Muscle of leg (tissue), 11 donors: Measurements from ENCODE around the gene KCNH3. TPM values are rescaled to one million over a fixed set of nuclear protein-coding genes. Genes with fewer than 3 reads are reported as not detected.

Experiments
- DNase-seq: peaks from one replicate; pipeline ENCODE4 v3.0.0; 2013
- H3K27ac ChIP-seq: one replicate; pipeline ENCODE4 v1.5.1; 2013; ENCODE audit warnings: mild to moderate bottlenecking, low read length, control low read depth
- H3K27me3 ChIP-seq: one replicate; pipeline ENCODE4 v1.6.1; 2013; ENCODE audit warnings: low read length; ENCODE audit not compliant: control insufficient read depth, insufficient read depth
- H3K36me3 ChIP-seq: one replicate; pipeline ENCODE4 v1.6.1; 2013; ENCODE audit warnings: low read length; ENCODE audit not compliant: control insufficient read depth, insufficient read depth
- H3K4me1 ChIP-seq: one replicate; pipeline ENCODE4 v1.6.1; 2013; ENCODE audit warnings: low read length; ENCODE audit not compliant: control insufficient read depth, insufficient read depth
- H3K4me3 ChIP-seq: one replicate; pipeline ENCODE4 v1.5.1; 2013; ENCODE audit warnings: low read length, control low read depth
- H3K9me3 ChIP-seq: replicated peaks from 2 replicates; pipeline ENCODE4 v1.6.1; 2013; ENCODE audit warnings: low read depth, low read length; ENCODE audit not compliant: control insufficient read depth
- WGBS: methylation state at CpG from one replicate; pipeline ENCODE4 v1.1.5; 2013; ENCODE audit warnings: missing lambda C conversion rate; ENCODE audit not compliant: insufficient coverage; 5-methylcytosine and 5-hydroxymethylcytosine counted together
- polyA plus RNA-seq, 8 donors: library from polyadenylated mRNA; unstranded; fragments of 120-200 nt; gene quantifications; one replicate each; pipeline versions ENCODE4 v1.2.1 to v1.2.3, GENCODE V29; 2013; ENCODE audit warnings: inconsistent platforms in 1 of 8, low replicate concordance in 1 of 8; ENCODE audit not compliant: insufficient read length in 8 of 8, insufficient read depth in 1 of 8
- total RNA-seq: library from RNA; stranded (reverse); fragments of 120-200 nt; gene quantifications from one replicate; pipeline ENCODE4 v1.2.4, GENCODE V29; 2013

The KCNH3 gene
- total and polyA plus RNA-seq, 9 donors, result 0.96 to 2.0 (median 1.6) TPM

DNA sequence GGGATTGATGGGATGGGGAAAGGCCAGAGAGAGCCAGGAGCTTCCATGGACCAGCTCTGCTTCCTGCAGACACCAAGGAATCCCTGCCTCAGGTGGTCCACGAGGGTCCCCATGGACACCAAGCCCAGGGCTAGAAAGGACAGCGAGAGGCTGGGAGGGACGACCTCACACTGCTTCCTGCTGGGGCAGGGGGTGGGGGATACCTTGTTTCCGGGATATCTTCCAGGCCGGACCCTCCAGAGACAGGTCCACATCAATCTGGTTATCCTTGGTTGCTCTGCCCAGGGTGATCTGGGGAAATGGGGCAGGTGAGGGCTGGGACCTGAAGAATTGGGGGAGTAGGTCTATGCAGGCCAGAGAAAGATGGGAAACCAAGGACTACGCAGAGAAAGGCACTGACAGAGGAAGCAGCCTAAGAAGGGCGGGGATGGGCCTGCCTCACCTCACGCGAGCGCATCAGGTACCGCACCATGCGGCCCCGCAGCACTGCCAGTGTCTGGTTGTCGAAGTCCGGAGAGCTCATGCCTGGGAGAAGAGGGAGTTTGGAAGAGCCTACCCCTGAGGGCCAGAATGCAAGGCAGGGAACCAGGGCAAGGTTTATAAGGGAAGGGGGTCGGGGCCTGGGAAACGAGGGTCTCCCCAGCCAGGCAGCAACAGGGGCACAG is 20.3 kb downstream of the KCNH3 start:
- peaks cover under 1% of the 10 kb centered on the region for H3K4me1 ChIP-seq
- no peaks in the 10 kb centered on the region for H3K9me3 ChIP-seq
- H3K27ac ChIP-seq, result no peak overlapping the region
- no peaks in the 10 kb centered on the region for H3K27me3 ChIP-seq
- 95% methylated on average over 17 of the region's 17 CpGs for WGBS
- peaks cover 80% of the 10 kb centered on the region for H3K36me3 ChIP-seq
- no peak overlapping the region for H3K4me3 ChIP-seq
- DNase-seq, result no peak

DNA sequence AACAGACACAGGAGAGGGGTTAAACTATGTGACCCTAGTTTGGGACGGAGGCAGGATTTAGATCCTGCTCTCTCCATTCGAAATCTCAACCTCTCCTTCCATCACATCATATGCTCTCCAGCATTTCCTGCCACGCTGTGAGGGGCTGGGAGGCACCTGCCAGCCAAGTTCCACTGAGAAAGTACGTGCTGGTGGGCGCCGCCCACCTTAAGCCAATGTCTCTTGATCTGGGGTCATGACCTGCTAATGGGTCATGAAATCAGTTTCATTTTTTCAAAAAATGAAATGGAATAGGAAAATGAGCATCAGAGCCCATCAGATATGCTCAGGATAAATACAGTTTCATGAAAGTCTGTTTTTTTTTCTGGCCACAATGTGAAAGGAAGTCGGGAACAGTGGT is 21.9 kb downstream of the KCNH3 start:
- WGBS, result 84% methylated on average over 4 of the region's 7 CpGs
- no peak for DNase-seq
- no peak overlapping the region for H3K27ac ChIP-seq
- no peak overlapping the region for H3K4me3 ChIP-seq
- H3K36me3 ChIP-seq, result peaks cover 92% of the 10 kb centered on the region
- no peaks in the 10 kb centered on the region for H3K27me3 ChIP-seq
- H3K4me1 ChIP-seq, result peaks cover 13% of the 10 kb centered on the region
- H3K9me3 ChIP-seq, result no peaks in the 10 kb centered on the region

DNA sequence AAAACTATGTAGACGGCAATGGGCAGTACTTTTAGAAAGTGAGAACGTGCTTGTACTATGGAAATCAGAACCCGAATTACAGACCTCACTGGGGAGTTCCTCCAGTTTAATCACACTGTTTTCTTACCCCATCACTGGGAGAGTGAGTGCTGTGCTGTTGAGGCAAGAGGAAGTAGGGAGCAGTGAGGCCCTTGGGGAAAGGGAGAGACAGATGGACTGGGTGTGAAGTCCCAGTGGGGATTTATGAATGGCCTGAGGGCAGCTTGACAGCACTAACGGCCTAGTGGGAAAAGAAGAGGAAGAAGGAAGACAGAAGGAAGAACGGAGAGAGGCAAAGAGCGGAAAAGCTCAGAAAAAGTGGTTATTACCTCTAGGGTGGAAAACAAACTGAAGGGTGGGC is 23.4 kb downstream of the KCNH3 start:
- DNase-seq, result no peak
- 80% methylated on average over 2 of the region's 6 CpGs for WGBS

DNA sequence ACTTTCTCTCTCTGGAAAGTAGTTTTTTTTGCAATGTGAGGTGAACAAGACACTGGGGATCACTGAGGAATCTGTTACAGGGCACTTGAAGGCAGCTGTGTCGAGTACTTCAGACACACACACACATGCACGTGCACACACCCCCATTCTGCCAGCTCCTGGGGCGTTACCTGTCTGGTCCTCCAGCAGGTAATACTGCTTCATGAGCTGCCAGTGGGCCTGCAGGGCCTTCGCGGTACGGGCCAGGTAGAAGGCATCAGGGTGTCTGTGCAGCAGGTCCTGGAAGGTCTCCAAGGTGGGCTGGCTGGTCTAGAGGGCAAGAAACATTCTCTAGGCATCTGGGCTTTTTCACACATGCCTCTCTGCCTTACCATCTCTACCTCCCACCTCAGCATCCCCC is 24.0 kb downstream of the KCNH3 start:
- H3K36me3 ChIP-seq, result peaks cover 76% of the 10 kb centered on the region
- no peak overlapping the region for H3K27ac ChIP-seq
- no peak overlapping the region for H3K4me3 ChIP-seq
- 89% methylated on average over 3 of the region's 6 CpGs for WGBS
- no peaks in the 10 kb centered on the region for H3K9me3 ChIP-seq
- no peak for DNase-seq
- H3K4me1 ChIP-seq, result peaks cover 29% of the 10 kb centered on the region
- H3K27me3 ChIP-seq, result no peaks in the 10 kb centered on the region

More for the DNA sequence above, 23.4 kb downstream of the KCNH3 start:
- Histone ChIP-seq H3K27ac (no peak overlapping the region), H3K36me3 (peaks cover 82% of the 10 kb centered on the region), H3K4me3 (no peak overlapping the region), H3K4me1 (peaks cover 27% of the 10 kb centered on the region), H3K27me3 (no peaks in the 10 kb centered on the region), H3K9me3 (no peaks in the 10 kb centered on the region)

DNA sequence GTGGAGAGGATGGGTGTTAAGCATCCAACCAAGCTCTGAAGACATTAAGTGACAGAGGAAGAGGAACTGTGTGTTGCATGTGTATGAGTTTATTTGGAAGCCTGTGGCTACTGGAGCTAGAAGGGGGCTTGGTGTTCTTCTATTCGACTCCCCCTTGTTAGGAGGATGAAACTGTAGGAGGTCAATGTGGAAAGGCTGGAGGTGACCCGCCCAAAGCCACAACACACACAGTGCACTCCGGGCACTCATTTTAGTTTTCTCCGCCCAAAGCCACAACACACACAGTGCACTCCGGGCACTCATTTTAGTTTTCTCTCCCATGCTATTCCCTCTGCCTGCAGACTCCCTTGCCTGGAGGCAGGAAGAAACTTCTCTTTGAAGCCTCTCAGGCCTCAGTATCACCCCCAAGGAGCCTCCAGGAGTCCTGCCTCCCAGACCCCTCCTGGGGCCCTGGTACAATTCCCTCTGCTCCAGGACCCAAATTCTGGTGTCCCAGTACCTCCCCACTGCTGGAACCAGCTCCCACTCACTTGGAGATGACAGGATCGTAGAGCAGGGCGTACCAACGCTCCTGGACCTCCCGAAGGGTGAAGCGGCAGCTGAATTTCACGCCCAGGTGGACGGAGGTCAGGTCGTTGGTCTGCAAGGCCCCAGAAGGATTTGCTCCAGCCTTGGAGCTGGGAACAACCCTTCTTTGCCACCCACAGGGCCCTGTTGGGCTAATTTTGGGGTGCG is 25.3 kb downstream of the KCNH3 start:
- Histone ChIP-seq H3K36me3 (peaks cover 63% of the 10 kb centered on the region), H3K9me3 (no peaks in the 10 kb centered on the region), H3K27me3 (no peaks in the 10 kb centered on the region), H3K4me1 (peaks cover 32% of the 10 kb centered on the region), H3K27ac (peak overlapping the region; percentile 66), H3K4me3 (no peak overlapping the region)
- no peak for DNase-seq
- WGBS, result 97% methylated on average over 13 of the region's 14 CpGs

DNA sequence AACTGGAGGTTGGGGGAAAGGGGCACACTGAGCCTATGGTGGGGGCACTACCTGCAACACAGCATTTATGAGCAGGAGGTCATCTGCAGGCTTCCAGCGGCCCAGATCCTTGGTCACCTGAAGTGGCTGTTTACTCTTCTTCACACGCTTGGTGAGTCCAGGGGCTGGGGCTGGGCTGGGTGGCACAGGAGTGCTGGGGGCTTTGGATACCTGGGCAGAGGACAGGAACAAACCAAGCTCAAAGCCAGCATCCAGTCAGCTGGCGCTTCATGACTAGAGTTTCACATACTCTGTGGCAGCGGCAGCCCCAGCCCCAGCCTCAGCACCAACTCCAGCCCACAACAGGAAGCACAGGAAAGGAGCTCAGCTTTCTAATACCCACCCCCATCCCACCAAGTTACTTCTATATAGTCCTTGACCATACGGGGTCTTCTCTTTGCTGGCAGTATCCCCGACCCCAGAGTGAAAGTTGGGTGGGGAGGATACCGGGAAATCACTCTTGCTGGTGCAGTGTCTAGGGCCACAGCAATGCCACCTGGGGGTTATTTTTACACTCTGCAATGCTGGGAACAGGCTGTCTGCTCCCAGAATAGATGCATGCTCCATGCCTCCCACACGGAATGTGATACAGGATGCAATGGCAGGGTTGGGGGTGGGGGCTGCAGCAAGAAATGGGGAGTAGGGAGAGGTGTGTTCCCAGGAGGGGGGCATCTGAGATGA is 26.0 kb downstream of the KCNH3 start:
- Histone ChIP-seq H3K27ac (peak overlapping the region; percentile 66), H3K36me3 (peaks cover 55% of the 10 kb centered on the region), H3K9me3 (no peaks in the 10 kb centered on the region), H3K27me3 (no peaks in the 10 kb centered on the region), H3K4me3 (no peak overlapping the region), H3K4me1 (peaks cover 35% of the 10 kb centered on the region)
- DNase-seq, result no peak
- WGBS, result 88% methylated on average over 3 of the region's 8 CpGs

DNA sequence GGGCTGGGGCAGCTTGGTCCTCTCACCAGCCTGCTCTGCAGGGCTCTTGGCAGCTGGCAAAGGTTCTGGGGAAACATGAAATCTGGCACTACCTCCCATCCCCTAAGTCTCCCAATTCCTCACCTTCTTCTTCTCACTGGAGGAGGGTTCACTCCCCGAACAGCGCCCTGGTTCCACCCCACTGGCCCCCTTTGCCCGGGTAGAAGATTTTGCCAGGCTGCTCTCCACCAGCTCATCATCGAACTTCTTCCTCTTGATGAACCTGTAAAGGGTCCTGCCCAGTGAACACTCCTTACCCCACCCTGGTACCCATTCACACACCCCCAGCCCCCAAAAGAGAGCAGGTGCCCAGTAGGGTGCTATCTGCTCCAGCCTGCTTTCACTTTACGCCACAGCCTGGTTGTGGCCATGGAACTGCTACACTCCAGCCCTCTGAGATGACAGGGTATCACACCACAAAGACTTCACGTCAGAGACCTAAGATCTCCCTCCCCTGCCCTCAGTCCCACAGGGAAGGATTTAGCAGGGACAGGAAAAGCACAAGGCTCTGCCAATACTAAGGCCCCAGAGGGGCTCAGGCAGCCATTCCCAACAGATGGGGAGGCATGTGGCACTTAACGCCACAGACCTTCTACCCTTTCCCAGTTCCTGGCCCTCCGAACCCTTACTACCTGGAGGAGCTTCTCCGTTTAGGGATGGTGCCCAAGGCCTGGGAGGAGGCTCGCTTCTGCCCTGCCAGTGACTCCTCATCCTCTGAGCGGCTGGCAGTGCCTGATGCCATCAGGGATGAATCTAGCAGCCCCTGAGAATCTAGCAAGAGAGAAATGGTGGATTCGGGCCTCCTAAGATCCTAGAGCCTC is 26.8 kb downstream of the KCNH3 start:
- DNase-seq, result no peak
- Histone ChIP-seq H3K27me3 (no peaks in the 10 kb centered on the region), H3K4me1 (peaks cover 36% of the 10 kb centered on the region), H3K4me3 (no peak overlapping the region), H3K9me3 (no peaks in the 10 kb centered on the region), H3K36me3 (peaks cover 54% of the 10 kb centered on the region), H3K27ac (peak overlapping the region; percentile 53)
- WGBS, result 90% methylated on average over 9 of the region's 12 CpGs

DNA sequence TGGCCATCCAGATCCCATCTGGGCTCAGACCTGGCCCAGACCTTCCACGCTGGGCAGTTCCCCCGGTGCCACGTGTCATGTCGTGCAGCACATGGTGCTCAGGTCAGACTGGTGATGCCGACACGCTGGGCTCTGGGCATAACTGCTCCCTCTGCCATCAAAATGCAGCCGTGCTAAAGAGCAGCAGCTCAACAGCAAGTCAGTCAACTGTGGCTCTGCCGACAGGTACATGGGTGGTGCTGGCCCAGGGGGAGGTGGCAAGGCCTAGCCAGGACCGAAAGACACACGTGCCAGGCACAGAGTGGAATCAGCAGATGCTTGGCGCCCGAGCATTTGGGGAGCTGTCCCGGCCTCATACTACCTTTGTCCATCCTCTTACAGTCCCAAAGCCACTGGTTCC is 27.5 kb downstream of the KCNH3 start:
- H3K9me3 ChIP-seq, result no peaks in the 10 kb centered on the region
- H3K27me3 ChIP-seq, result no peaks in the 10 kb centered on the region
- peaks cover 37% of the 10 kb centered on the region for H3K4me1 ChIP-seq
- WGBS, result 93% methylated on average over 10 of the region's 13 CpGs
- no peak for DNase-seq
- no peak overlapping the region for H3K4me3 ChIP-seq
- H3K27ac ChIP-seq, result peak overlapping the region; percentile 17
- H3K36me3 ChIP-seq, result peaks cover 54% of the 10 kb centered on the region

DNA sequence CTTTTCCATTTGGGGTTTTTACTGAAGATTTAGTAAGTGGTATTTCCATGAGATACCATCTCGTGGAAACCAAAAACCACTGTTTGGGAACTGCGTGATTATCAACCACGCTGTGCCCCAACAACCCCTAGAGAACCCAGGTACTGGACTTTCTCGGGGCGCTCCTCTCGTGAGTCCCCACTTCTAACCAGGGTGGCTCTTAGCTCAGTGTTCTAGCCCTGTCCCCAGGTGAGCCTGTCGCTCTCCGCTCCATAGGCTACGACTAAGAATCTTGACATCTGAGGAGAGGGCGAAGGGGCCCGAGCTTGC is 28.4 kb downstream of the KCNH3 start:
- peak overlapping the region; percentile 95 for H3K4me3 ChIP-seq
- peak overlapping the region; percentile 86 for H3K27ac ChIP-seq
- peaks cover 55% of the 10 kb centered on the region for H3K36me3 ChIP-seq
- H3K27me3 ChIP-seq, result no peaks in the 10 kb centered on the region
- WGBS, result 11% methylated on average over 9 of the region's 11 CpGs
- no peaks in the 10 kb centered on the region for H3K9me3 ChIP-seq
- peaks cover 37% of the 10 kb centered on the region for H3K4me1 ChIP-seq
- DNase-seq, result no peak
